Kidney capillary endothelial cell (primary cell): Measurements from ENCODE around the gene ACMSD.
"Not testable (repeated sequence)": the region's sequence is repeated elsewhere in the genome, so short reads cannot be mapped to it uniquely, and the experiment has no call there.

ENCODE experiments used
- DNase-seq: peaks from one replicate; pipeline ENCODE4 v3.0.0-alpha.2; 2018; ENCODE audit warnings: low spot score

ACMSD gene

GRCh38 chr2:134907441-134908116 is 69.2 kb downstream of the ACMSD start:
- DNase-seq, result not testable (repeated sequence)

GRCh38 chr2:134910763-134911399 is 72.5 kb downstream of the ACMSD start:
- no peak for DNase-seq

- no peak for DNase-seq
Observed at GRCh38 chr2:134911400-134911785, 73.0 kb downstream of the ACMSD start.

GRCh38 chr2:134912361-134912760 is 73.9 kb downstream of the ACMSD start:
- no peak for DNase-seq

GRCh38 chr2:134917360-134917865 is 79.0 kb downstream of the ACMSD start:
- DNase-seq, result no peak

- peak; percentile 85 for DNase-seq
Observed at GRCh38 chr2:134917888-134918525, 79.6 kb downstream of the ACMSD start.

- peak; percentile 98 for DNase-seq
Observed at GRCh38 chr2:134918526-134919340, 80.3 kb downstream of the ACMSD start, which contains the start of gene CCNT2. CCNT2 (plus strand) TSS chr2:134918822; CDS start chr2:134918855, 33 bp downstream.

GRCh38 chr2:134919341-134920210 is 81.2 kb downstream of the ACMSD start:
- no peak for DNase-seq

- no peak for DNase-seq
Observed at GRCh38 chr2:134924912-134925311, 86.5 kb downstream of the ACMSD start.

GRCh38 chr2:134926231-134926931 is 88.0 kb downstream of the ACMSD start:
- DNase-seq, result no peak

- no peak for DNase-seq
Observed at GRCh38 chr2:134927195-134927594, 88.8 kb downstream of the ACMSD start.

- DNase-seq, result no peak
Observed at GRCh38 chr2:134932864-134933526, 94.6 kb downstream of the ACMSD start.

GRCh38 chr2:134933732-134934131 is 95.3 kb downstream of the ACMSD start:
- no peak for DNase-seq

GRCh38 chr2:134934150-134934549 is 95.7 kb downstream of the ACMSD start:
- no peak for DNase-seq

GRCh38 chr2:134934641-134935040 is 96.2 kb downstream of the ACMSD start:
- no peak for DNase-seq

- DNase-seq, result no peak
Observed at GRCh38 chr2:134936691-134937090, 98.3 kb downstream of the ACMSD start.

- DNase-seq, result no peak
Observed at GRCh38 chr2:134943540-134943939, 105.1 kb downstream of the ACMSD start.

GRCh38 chr2:134944975-134945374 is 106.6 kb downstream of the ACMSD start:
- DNase-seq, result no peak

- DNase-seq, result no peak
Observed at GRCh38 chr2:134946073-134946472, 107.7 kb downstream of the ACMSD start.
